ENCODE results near the gene FAM193B.

DNA sequence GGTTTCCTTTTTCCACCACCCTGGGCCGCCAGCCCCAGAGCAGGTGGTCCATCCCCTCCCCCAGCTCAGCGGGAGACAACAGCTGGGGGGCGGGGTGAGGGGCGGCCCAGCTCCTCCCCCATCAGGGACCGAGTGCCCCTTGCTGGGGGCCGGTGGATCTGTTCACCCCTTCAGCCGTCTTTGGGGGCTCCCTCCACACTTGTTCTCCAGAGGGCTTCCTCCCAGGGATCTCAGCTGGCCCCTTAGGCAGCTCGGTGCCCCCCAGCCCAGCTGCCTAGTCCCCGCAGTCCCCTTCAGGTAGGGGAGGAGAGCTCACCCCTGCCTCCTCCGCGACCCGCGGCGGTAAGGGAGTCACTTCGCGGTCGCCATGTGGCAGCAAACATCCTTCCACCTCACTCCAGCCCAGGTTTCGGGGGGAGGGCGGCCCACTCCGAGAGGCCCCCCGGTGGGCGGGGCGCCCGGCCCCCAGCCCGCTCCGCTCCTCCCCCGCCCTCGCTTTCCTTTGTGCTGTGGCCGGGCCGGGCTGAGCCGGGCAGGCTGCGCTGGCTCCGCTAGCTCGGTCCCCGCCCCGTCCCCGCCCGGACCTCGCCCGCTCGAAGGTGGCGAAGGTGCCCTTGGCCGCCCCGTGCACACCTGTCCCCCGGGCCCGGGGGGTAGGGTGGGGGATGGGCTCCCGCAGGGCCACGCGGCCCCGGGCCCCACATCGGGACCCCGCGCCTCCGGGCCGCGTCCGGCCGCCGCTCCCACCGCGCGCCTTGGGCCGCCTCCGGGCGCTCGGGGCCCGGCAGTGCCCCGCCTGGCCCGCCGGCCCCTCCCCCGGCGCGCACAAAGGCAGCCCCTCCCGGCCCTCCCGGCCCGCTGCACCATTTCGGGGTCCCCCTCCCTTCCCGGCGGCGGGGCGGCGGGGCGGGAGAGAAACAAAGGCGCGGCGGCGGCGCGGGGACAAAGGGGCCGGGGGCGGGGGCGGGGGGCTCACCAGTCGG is 81.6 kb downstream of the FAM193B start:
- TF ChIP-seq FOXM1 (IDR thresholded peaks at IDR 0.05; ENCODE audit: borderline replicate concordance) (no peak; the same call in 1 of the 2 replicates), FOXK2 (IDR thresholded peaks at IDR 0.05) (no peak), SUZ12 (IDR thresholded peaks at IDR 0.05) (no peak), SP1 (IDR thresholded peaks at IDR 0.05) (no peak), ARNT (IDR thresholded peaks at IDR 0.05) (no peak), L3MBTL2 (conservative IDR thresholded peaks at IDR 0.05) (no peak), FOXA1 (IDR thresholded peaks at IDR 0.05) (no peak), BHLHE40 (IDR thresholded peaks at IDR 0.05; ENCODE audit: borderline replicate concordance) (no peak), ELF4 (IDR thresholded peaks at IDR 0.05) (no peak), LEF1 (IDR thresholded peaks at IDR 0.05; ENCODE audit: borderline replicate concordance) (no peak), TARDBP (IDR thresholded peaks at IDR 0.05) (no peak), NFRKB (IDR thresholded peaks at IDR 0.05) (no peak), HDGF (IDR thresholded peaks at IDR 0.05; ENCODE audit: borderline replicate concordance) (no peak)
- TF ChIP-seq, protein P1, sequence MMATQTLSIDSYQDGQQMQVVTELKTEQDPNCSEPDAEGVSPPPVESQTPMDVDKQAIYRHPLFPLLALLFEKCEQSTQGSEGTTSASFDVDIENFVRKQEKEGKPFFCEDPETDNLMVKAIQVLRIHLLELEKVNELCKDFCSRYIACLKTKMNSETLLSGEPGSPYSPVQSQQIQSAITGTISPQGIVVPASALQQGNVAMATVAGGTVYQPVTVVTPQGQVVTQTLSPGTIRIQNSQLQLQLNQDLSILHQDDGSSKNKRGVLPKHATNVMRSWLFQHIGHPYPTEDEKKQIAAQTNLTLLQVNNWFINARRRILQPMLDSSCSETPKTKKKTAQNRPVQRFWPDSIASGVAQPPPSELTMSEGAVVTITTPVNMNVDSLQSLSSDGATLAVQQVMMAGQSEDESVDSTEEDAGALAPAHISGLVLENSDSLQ (IDR thresholded peaks at IDR 0.05), result no peak

Measured in HEK293T (cell line).